ENCODE data around the gene RGS17.
"Not testable (repeated sequence)": the region's sequence is repeated elsewhere in the genome, so short reads cannot be mapped to it uniquely, and the experiment has no call there.

The RGS17 gene

GRCh38 chr6:153131037-153131981 lies at the start of gene RGS17:
Gene RGS17 (minus strand): TSS chr6:153131282. CDS start chr6:153044018, 87,264 bp downstream.
- peak; percentile 34 for DNase-seq

DNA sequence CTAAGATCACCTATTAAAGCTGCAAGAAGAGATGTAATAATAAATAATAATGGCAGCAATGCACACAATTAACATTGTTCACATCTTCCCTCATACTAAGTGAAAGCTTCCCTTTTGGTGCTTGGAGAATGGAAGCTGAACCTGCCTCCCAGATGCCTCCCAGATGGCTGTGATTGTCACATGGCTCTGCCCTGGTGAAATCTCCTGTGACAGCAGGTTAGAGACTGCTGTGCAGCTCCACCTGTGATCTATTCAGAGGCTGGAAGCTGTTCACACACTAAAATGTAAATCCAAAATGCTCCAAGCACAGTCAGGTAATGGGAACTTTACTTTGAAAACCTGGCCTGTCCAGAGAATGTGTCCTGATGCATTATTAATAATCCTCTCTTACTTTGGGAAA lies 41.7 kb upstream of the RGS17 start:
- DNase-seq = no peak

DNA sequence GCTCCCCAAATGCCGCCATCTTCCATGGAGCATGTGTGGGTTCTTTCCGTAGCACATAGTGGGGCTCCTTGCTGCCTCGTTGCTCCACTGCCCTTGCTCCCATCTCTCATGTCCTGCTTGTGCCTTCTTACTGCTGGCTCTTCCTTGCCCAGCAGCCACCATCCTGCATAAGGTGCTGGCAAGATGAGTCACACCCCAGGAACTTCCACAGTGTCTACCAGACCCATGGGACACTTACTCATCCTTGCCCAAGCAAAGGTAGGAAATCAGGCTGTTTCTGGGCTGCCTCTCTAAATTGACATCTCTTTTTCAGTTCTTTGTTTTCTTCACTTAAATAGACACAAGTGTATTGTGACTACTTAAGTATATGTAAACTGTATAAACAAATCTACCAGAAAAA lies 39.4 kb upstream of the RGS17 start:
- no peak for DNase-seq

GRCh38 chr6:153167907-153168306 lies 36.8 kb upstream of the RGS17 start:
- no peak for DNase-seq

DNA sequence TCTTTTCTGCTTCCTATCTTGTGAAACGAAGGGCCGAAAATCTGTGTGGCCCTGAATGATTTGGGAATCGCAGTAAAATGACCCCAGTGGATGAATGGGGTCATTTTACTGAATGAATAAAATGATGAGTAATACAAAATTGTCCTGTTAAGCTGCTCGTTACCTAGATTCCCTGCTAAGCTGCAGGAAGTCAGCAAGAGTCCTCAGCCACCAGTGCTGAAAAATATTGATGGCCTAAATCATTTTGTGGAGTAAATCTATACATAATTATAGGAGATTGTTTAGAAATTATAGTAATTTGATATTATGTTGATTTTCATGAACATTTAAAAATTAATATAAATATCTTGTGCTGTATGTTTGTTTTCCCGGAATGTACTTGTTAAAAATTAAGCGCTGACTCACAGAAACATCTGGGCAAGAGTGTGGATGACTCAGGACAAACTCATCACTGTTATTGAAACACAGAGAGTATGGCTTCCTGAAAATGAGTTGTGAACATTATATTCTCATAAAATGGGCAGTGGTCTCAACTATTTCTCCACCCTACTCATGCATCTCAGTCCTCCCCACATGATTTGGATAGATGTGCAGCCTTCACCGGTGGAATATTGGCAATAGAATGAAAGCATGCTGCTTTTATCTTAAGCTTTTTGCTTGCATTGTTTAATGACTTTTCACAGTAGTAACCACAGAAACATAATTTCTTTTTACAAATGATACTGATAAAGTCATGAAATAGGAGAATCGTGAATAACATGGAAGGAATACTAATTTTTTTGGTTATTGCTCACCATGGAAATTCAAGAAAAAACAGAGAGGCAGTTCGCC lies 36.2 kb upstream of the RGS17 start:
- no peak for DNase-seq

DNA sequence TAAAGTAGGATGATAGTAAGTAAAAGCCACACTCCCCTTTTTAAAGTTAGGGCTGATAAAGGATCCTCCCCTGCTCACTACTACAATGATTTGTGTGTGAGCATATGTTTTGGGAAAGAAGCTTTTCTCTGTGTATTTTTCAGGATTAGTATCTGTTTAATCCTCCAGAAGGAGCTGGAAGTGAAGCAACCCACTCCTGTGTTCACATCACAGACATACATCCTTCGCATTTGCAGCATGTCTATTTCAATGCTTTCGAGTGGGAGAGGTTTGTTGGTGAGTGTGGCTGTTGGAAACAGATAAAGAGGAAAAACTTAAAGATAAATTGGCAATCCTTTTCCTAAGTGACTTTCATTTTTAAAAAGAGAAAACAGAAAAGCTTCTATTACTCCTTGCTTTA lies 31.6 kb upstream of the RGS17 start:
- no peak for DNase-seq

GRCh38 chr6:153162172-153162571 lies 31.1 kb upstream of the RGS17 start:
- DNase-seq = no peak

DNA sequence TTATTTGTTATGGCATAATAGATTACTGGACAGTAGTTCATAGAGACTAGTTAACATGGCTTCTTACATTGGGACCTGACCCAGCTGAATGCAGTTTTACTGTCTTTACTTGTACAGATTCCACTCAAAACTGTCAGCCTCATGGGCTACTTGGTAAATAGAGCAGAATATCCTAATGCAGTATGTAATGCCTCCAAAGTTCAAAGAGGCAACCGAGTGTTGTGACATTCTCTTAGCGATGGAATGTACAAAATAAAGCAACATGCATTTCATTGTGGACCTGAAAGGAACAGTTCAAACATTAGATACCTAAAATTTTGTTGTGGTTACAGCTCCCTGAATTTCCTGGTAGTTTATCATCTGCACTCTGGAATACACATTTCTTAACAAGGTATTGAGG lies 29.1 kb upstream of the RGS17 start:
- no peak for DNase-seq

GRCh38 chr6:153150752-153151440 lies 19.8 kb upstream of the RGS17 start:
- DNase-seq = no peak

DNA sequence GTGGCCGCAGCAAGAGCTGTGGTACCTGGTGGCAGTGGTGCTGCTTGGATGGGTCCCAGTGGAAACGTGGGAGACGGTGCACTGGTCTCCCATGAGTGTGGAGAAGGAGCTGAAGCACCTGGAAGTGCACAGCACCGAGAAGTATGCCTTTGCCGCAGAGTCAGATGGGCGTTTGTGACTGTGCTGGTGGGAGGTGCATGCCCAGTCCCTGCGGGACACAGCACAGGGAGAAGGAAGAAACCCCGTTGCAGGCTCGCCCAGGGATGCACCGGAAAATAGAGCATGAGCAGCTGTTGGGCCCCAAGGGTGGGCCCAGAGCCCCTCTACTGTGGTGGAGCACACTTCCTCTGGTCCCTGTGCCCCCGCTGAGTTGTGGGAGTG lies 19.3 kb upstream of the RGS17 start:
- no peak for DNase-seq

DNA sequence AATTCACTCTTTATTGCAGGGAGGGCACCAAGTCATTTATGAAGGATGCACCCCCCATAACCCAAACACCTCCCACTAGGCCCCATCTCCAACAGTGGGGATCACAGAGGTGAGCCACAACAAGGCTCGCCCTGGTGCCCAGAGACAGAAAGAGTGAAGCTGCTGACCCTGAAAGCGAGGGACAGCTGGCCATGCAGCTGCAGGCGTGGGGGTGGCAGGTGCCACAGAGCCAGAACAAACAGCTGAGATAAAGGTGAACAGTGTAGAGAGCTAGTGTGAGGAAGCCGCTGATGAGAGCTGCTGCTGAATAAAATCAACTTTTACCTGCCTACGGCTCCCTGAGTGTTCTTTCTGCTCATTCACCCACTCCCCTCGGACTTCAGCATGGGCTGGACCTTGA lies 18.8 kb upstream of the RGS17 start:
- DNase-seq = no peak

DNA sequence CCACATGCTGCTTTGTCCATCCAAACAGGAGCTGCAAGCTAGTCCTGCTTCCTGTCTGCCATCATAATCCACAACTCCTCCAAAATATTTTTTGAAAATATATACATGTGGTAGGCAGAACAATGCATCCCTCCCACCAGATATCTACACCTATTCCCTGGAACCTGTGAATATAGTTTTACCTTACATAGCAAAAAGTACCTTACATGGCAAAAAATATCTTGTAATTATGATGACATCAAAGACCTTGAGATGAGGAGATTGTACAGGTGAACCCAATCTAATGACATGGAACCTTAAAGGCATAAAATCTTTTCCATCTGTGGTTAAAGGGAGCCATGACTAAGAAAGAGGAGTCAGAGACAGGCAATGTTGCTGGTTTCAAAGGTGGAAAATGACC lies 15.3 kb upstream of the RGS17 start:
- no peak for DNase-seq

- DNase-seq = no peak
Observed at GRCh38 chr6:153145591-153145990, 14.5 kb upstream of the RGS17 start.

- DNase-seq = no peak
Observed at GRCh38 chr6:153143200-153143599, 12.1 kb upstream of the RGS17 start.

GRCh38 chr6:153140299-153140698 lies 9.2 kb upstream of the RGS17 start:
- DNase-seq = no peak

GRCh38 chr6:153138930-153139329 lies 7.8 kb upstream of the RGS17 start:
- no peak for DNase-seq

GRCh38 chr6:153135681-153136080 lies 4.6 kb upstream of the RGS17 start:
- DNase-seq = no peak

GRCh38 chr6:153133667-153134066 lies 2.6 kb upstream of the RGS17 start:
- DNase-seq = not testable (repeated sequence)

DNA sequence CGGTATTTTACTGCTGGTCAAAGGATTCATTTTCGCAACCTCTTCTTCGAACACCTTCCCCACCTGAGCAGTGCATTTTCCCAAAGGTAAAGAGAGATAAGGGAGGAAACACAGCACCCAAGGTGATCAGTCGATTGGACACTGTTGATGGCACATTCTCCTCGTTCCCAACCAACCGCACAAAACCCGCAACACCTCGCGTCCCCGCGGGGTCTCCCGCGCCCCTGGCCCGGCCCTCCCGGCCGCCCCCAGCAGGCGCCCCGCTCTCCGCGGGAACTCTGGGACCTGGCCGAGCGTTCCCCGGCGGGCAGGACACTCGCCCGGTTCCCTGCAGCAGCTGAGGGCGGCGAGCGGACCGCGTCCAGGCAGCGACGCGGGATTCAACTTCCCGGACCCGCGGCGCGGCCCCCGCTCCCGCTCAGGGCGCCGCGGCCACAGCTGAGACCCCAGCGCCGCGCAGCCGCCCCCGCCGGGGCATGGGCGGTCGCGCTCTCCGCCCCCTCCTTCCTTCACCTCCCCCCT lies 506 bp downstream of the RGS17 start:
- DNase-seq = no peak

- DNase-seq = no peak
Observed at GRCh38 chr6:153129873-153130514, 1.1 kb downstream of the RGS17 start.

DNA sequence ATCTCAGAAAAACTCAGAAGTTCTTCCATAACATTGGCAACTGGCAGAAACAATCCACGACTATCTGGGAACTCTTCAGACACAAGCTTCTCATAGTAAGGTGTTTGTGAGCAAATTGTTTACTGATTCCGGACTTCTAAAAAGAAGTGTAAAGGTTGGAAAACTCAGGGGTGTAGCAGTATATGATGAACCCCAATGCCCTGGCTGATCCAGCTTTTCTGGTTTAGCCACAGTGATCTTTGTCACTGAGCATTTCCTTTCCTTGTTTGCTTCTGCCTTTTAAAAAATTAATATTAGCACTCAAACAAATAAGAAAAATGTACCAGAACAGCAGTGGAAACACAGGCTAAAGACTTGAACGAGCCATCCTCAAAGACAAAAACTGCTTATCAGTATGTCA lies 4.9 kb downstream of the RGS17 start:
- DNase-seq = no peak

DNA sequence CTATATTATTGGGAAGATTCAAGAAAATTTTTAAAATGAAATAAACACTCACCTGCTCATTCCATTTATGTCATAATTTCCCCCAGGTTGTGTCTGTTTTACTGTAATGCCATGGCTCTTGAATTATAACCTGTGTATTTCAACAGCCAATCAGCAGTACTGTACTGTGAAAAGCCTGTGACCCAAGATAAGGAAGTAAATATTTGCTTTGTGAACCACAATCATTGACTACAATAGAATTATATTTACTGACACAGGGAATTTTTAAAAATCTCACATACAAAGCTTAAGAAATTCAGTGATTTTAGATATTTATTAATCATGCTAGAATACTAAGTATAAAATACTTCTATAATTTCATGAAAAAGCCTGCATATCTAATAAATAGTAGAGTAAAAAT lies 6.0 kb downstream of the RGS17 start:
- no peak for DNase-seq

GRCh38 chr6:153123801-153124200 lies 7.3 kb downstream of the RGS17 start:
- DNase-seq = no peak

Measured in stimulated activated CD4-positive, alpha-beta T cell treated with anti-CD3 and anti-CD28 coated beads, Interleukin-12 subunit alpha, Interleukin-12 subunit beta, amount 100 ng/mL, for 4 hours (primary cell).